ENCODE data around the gene DHDH. TPM values are rescaled to one million over a fixed set of nuclear protein-coding genes. Genes with fewer than 3 reads are reported as not detected.
A peak's percentile ranks its signal among the peaks of the same experiment; 100 is the strongest.
"Not testable (repeated sequence)": the region's sequence is repeated elsewhere in the genome, so short reads cannot be mapped to it uniquely, and the experiment has no call there.

Gene DHDH
- total RNA-seq, 2 donors from 2014 or later = 0.44 to 2.3 TPM

- H3K9ac ChIP-seq (ENCODE audit: extremely low read depth, low read length, poor library complexity, severe bottlenecking) = no peak overlapping the region
- H3K9me3 ChIP-seq (ENCODE audit: control insufficient read depth, low read length) = no peaks in the 10 kb centered on the region
- peaks cover 56% of the 10 kb centered on the region for H3K36me3 Mint-ChIP-seq (ENCODE audit: low read depth)
- H3K4me3 Mint-ChIP-seq = no peak overlapping the region
- WGBS, 2 experiments (ENCODE audit: insufficient coverage in 1 of 2, insufficient read length in 1 of 2) = 87 to 100% methylated on average over 4 to 6 of the region's 6 CpGs
- H3K27ac ChIP-seq (ENCODE audit: low read depth, low read length) = no peak overlapping the region
- DNase-seq = no peak
- no peak overlapping the region for H3K4me3 ChIP-seq (ENCODE audit: low read length)
- H3K27me3 ChIP-seq (ENCODE audit: control insufficient read depth, insufficient read depth, low read length, poor library complexity, severe bottlenecking) = no peaks in the 10 kb centered on the region
- peaks cover 40% of the 10 kb centered on the region for H3K36me3 ChIP-seq (ENCODE audit: control insufficient read depth, insufficient read depth, low read length)
- no peaks in the 10 kb centered on the region for H3K4me1 ChIP-seq (ENCODE audit: control insufficient read depth, insufficient read depth, low read length)
- TF ChIP-seq CTCF (conservative IDR thresholded peaks at IDR 0.05) = no peak
- H3K4me1 Mint-ChIP-seq = no peaks in the 10 kb centered on the region
- no peaks in the 10 kb centered on the region for H3K9me3 Mint-ChIP-seq
- H3K27ac Mint-ChIP-seq = no peak overlapping the region
- H3K27me3 Mint-ChIP-seq (ENCODE audit: insufficient read depth) = no peaks in the 10 kb centered on the region
These were observed 15.4 kb upstream of the DHDH start for GRCh38 chr19:48918071-48918470.

GRCh38 chr19:48918801-48919247 lies 14.7 kb upstream of the DHDH start:
- peaks cover 54% of the 10 kb centered on the region for H3K36me3 Mint-ChIP-seq (ENCODE audit: low read depth)
- no peaks in the 10 kb centered on the region for H3K27me3 Mint-ChIP-seq (ENCODE audit: insufficient read depth)
- no peaks in the 10 kb centered on the region for H3K27me3 ChIP-seq (ENCODE audit: control insufficient read depth, insufficient read depth, low read length, poor library complexity, severe bottlenecking)
- H3K27ac Mint-ChIP-seq = peak overlapping the region; percentile 61
- no peaks in the 10 kb centered on the region for H3K9me3 ChIP-seq (ENCODE audit: control insufficient read depth, low read length)
- peaks cover 33% of the 10 kb centered on the region for H3K36me3 ChIP-seq (ENCODE audit: control insufficient read depth, insufficient read depth, low read length)
- no peak overlapping the region for H3K27ac ChIP-seq (ENCODE audit: low read depth, low read length)
- H3K4me1 Mint-ChIP-seq = no peaks in the 10 kb centered on the region
- no peak overlapping the region for H3K4me3 Mint-ChIP-seq
- no peak overlapping the region for H3K4me3 ChIP-seq (ENCODE audit: low read length)
- H3K9me3 Mint-ChIP-seq = no peaks in the 10 kb centered on the region
- 78 to 86% methylated on average over 14 to 18 of the region's 18 CpGs for WGBS, 2 experiments (ENCODE audit: insufficient coverage in 1 of 2, insufficient read length in 1 of 2)
- H3K4me1 ChIP-seq (ENCODE audit: control insufficient read depth, insufficient read depth, low read length) = no peaks in the 10 kb centered on the region
- DNase-seq = peak; percentile 90
- H3K9ac ChIP-seq (ENCODE audit: extremely low read depth, low read length, poor library complexity, severe bottlenecking) = no peak overlapping the region
- TF ChIP-seq CTCF (conservative IDR thresholded peaks at IDR 0.05) = no peak

GRCh38 chr19:48919271-48919670 lies 14.2 kb upstream of the DHDH start:
- H3K4me3 Mint-ChIP-seq = not testable (repeated sequence)

GRCh38 chr19:48920949-48921348 lies 12.6 kb upstream of the DHDH start:
- H3K36me3 ChIP-seq (ENCODE audit: control insufficient read depth, insufficient read depth, low read length) = peaks cover 18% of the 10 kb centered on the region
- no peaks in the 10 kb centered on the region for H3K27me3 ChIP-seq (ENCODE audit: control insufficient read depth, insufficient read depth, low read length, poor library complexity, severe bottlenecking)
- no peak overlapping the region for H3K4me3 Mint-ChIP-seq
- H3K4me1 Mint-ChIP-seq = no peaks in the 10 kb centered on the region
- no peaks in the 10 kb centered on the region for H3K27me3 Mint-ChIP-seq (ENCODE audit: insufficient read depth)
- H3K27ac ChIP-seq (ENCODE audit: low read depth, low read length) = no peak overlapping the region
- no peak for TF ChIP-seq CTCF (conservative IDR thresholded peaks at IDR 0.05)
- no peaks in the 10 kb centered on the region for H3K4me1 ChIP-seq (ENCODE audit: control insufficient read depth, insufficient read depth, low read length)
- WGBS, 2 experiments (ENCODE audit: insufficient coverage in 1 of 2, insufficient read length in 1 of 2) = 85 to 87% methylated on average over 9 to 10 of the region's 10 CpGs
- no peak overlapping the region for H3K27ac Mint-ChIP-seq
- peaks cover 42% of the 10 kb centered on the region for H3K36me3 Mint-ChIP-seq (ENCODE audit: low read depth)
- H3K9ac ChIP-seq (ENCODE audit: extremely low read depth, low read length, poor library complexity, severe bottlenecking) = no peak overlapping the region
- no peak overlapping the region for H3K4me3 ChIP-seq (ENCODE audit: low read length)
- no peaks in the 10 kb centered on the region for H3K9me3 Mint-ChIP-seq
- no peak for DNase-seq
- H3K9me3 ChIP-seq (ENCODE audit: control insufficient read depth, low read length) = no peaks in the 10 kb centered on the region

More at GRCh38 chr19:48919271-48919670, 14.2 kb upstream of the DHDH start:
- not testable (repeated sequence) for H3K27me3 Mint-ChIP-seq (ENCODE audit: insufficient read depth); H3K27ac Mint-ChIP-seq; H3K9me3 Mint-ChIP-seq; H3K4me1 ChIP-seq (ENCODE audit: control insufficient read depth, insufficient read depth, low read length); H3K9ac ChIP-seq (ENCODE audit: extremely low read depth, low read length, poor library complexity, severe bottlenecking); H3K4me3 ChIP-seq (ENCODE audit: low read length); H3K9me3 ChIP-seq (ENCODE audit: control insufficient read depth, low read length); DNase-seq; H3K27me3 ChIP-seq (ENCODE audit: control insufficient read depth, insufficient read depth, low read length, poor library complexity, severe bottlenecking); H3K27ac ChIP-seq (ENCODE audit: low read depth, low read length); H3K4me1 Mint-ChIP-seq
- peaks cover 28% of the 10 kb centered on the region for H3K36me3 ChIP-seq (ENCODE audit: control insufficient read depth, insufficient read depth, low read length)
- peaks cover 51% of the 10 kb centered on the region for H3K36me3 Mint-ChIP-seq (ENCODE audit: low read depth)
- 94% methylated on average over 6 to 8 of the region's 8 CpGs for WGBS, 2 experiments (ENCODE audit: insufficient coverage in 1 of 2, insufficient read length in 1 of 2)

All from endodermal cell (in vitro differentiated cells).